H9 (cell line): ENCODE results near the gene TMEM123. TPM values are rescaled to one million over a fixed set of nuclear protein-coding genes. Genes with fewer than 3 reads are reported as not detected.

Source experiments
- DNase-seq: peaks from one replicate; pipeline ENCODE4 v3.0.0-alpha.2; 2017
- H2AFZ ChIP-seq: one replicate; pipeline ENCODE4 v1.6.1; 2013; ENCODE audit warnings: mild to moderate bottlenecking, low read length, control low read depth, moderate library complexity
- H2AK5ac ChIP-seq: 2 replicates; pipeline ENCODE4 v1.6.1; 2013; ENCODE audit warnings: low read length, control low read depth, mixed read lengths; ENCODE audit not compliant: insufficient read length
- H2BK120ac ChIP-seq: one replicate; pipeline ENCODE4 v1.6.1; 2013; ENCODE audit warnings: low read depth, mild to moderate bottlenecking, low read length, control low read depth, inconsistent platforms; ENCODE audit not compliant: poor library complexity, severe bottlenecking
- H2BK12ac ChIP-seq: 2 replicates; pipeline ENCODE4 v1.6.1; 2013; ENCODE audit warnings: low read length, control low read depth, mixed read lengths, low read depth; ENCODE audit not compliant: insufficient read length
- H2BK15ac ChIP-seq: 2 replicates; pipeline ENCODE4 v1.6.1; 2013; ENCODE audit warnings: low read depth, low read length, control low read depth
- H2BK20ac ChIP-seq: one replicate; pipeline ENCODE4 v1.6.1; 2013; ENCODE audit warnings: low read depth, mild to moderate bottlenecking, low read length, control low read depth, inconsistent platforms; ENCODE audit not compliant: poor library complexity, severe bottlenecking
- H2BK5ac ChIP-seq: 2 replicates; pipeline ENCODE4 v1.6.1; 2013; ENCODE audit warnings: low read length, control low read depth, mixed read lengths; ENCODE audit not compliant: insufficient read length
- H3K14ac ChIP-seq: 2 replicates; pipeline ENCODE4 v1.6.1; 2013; ENCODE audit warnings: low read length, control low read depth; ENCODE audit not compliant: insufficient read depth
- H3K18ac ChIP-seq: 2 replicates; pipeline ENCODE4 v1.6.1; 2013; ENCODE audit warnings: low read depth, mild to moderate bottlenecking, mixed read lengths, low read length, control low read depth; ENCODE audit not compliant: insufficient read length
- H3K23ac ChIP-seq: 2 replicates; pipeline ENCODE4 v1.6.1; 2013; ENCODE audit warnings: low read length, control low read depth, mixed read lengths, low read depth; ENCODE audit not compliant: insufficient read length
- H3K23me2 ChIP-seq: 2 replicates; pipeline ENCODE4 v1.6.1; 2013; ENCODE audit warnings: low read depth, mild to moderate bottlenecking, mixed read lengths, low read length, control low read depth; ENCODE audit not compliant: insufficient read length, poor library complexity, severe bottlenecking
- H3K27ac ChIP-seq: 2 replicates; pipeline ENCODE4 v1.5.1; 2013; ENCODE audit warnings: low read length, control low read depth, mixed read lengths, low read depth; ENCODE audit not compliant: insufficient read length
- H3K27me3 ChIP-seq: 2 replicates; pipeline ENCODE4 v1.6.1; 2013; ENCODE audit warnings: low read length, control low read depth, inconsistent platforms; ENCODE audit not compliant: insufficient read depth
- H3K4ac ChIP-seq: 2 replicates; pipeline ENCODE4 v1.6.1; 2013; ENCODE audit warnings: low read depth, mild to moderate bottlenecking, control low read depth, inconsistent platforms, low read length, moderate library complexity
- H3K4me1 ChIP-seq: 2 replicates; pipeline ENCODE4 v1.6.1; 2013; ENCODE audit warnings: low read length, control low read depth, inconsistent platforms; ENCODE audit not compliant: insufficient read depth
- H3K4me2 ChIP-seq: 2 replicates; pipeline ENCODE4 v1.6.1; 2013; ENCODE audit warnings: low read length, control low read depth, mixed read lengths; ENCODE audit not compliant: insufficient read length, insufficient read depth
- H3K56ac ChIP-seq: 2 replicates; pipeline ENCODE4 v1.6.1; 2013; ENCODE audit warnings: low read depth, mild to moderate bottlenecking, mixed read lengths, low read length, control low read depth; ENCODE audit not compliant: insufficient read length
- H3K79me1 ChIP-seq: 2 replicates; pipeline ENCODE4 v1.6.1; 2013; ENCODE audit warnings: low read depth, mild to moderate bottlenecking, moderate library complexity, low read length, control low read depth, inconsistent platforms; ENCODE audit not compliant: insufficient read depth, poor library complexity, severe bottlenecking
- H3K79me2 ChIP-seq: 2 replicates; pipeline ENCODE4 v1.6.1; 2013; ENCODE audit warnings: low read length, control low read depth, inconsistent platforms; ENCODE audit not compliant: insufficient read depth
- H3K9ac ChIP-seq: 2 replicates; pipeline ENCODE4 v1.6.1; 2013; ENCODE audit warnings: low read length, control low read depth, mixed read lengths; ENCODE audit not compliant: insufficient read length; ENCODE audit errors: extremely low read depth
- H3K9me3 ChIP-seq: one replicate; pipeline ENCODE4 v1.6.1; 2013; ENCODE audit warnings: low read depth, low read length, inconsistent platforms; ENCODE audit not compliant: control insufficient read depth
- H3T11ph ChIP-seq: one replicate; pipeline ENCODE4 v1.6.1; 2013; ENCODE audit warnings: mild to moderate bottlenecking, low read length, control low read depth, inconsistent platforms
- H4K20me1 ChIP-seq: one replicate; pipeline ENCODE4 v1.6.1; 2013; ENCODE audit not compliant: control insufficient read depth, insufficient read length, insufficient read depth
- H4K5ac ChIP-seq: 2 replicates; pipeline ENCODE4 v1.6.1; 2013; ENCODE audit warnings: low read depth, mild to moderate bottlenecking, mixed read lengths, low read length, control low read depth; ENCODE audit not compliant: insufficient read length
- H4K8ac ChIP-seq: replicated peaks from 2 replicates; pipeline ENCODE4 v1.6.1; 2013; ENCODE audit warnings: low read length, control low read depth, mixed read lengths, low read depth; ENCODE audit not compliant: insufficient read length
- H4K91ac ChIP-seq: 2 replicates; pipeline ENCODE4 v1.6.1; 2013; ENCODE audit warnings: low read depth, mild to moderate bottlenecking, moderate library complexity, mixed read lengths, low read length, control low read depth; ENCODE audit not compliant: insufficient read length
- H3K27ac Mint-ChIP-seq, 3 experiments: 2 replicates in 2 of 3; 3 replicates in 1 of 3; pipeline ENCODE4 v1.8.0; 2020 to 2021; ENCODE audit warnings: mixed read lengths in 3 of 3, mild to moderate bottlenecking in 1 of 3, moderate library complexity in 1 of 3
- H3K27me3 Mint-ChIP-seq: 2 replicates; pipeline ENCODE4 v1.8.0; 2021; ENCODE audit warnings: low read depth, mild to moderate bottlenecking, moderate library complexity, mixed read lengths
- H3K36me3 Mint-ChIP-seq, 3 experiments: 2 replicates in 2 of 3; 3 replicates in 1 of 3; pipeline ENCODE4 v1.8.0; 2020 to 2021; ENCODE audit warnings: low read depth in 3 of 3, mixed read lengths in 3 of 3; ENCODE audit not compliant: insufficient read depth in 1 of 3
- H3K4me1 Mint-ChIP-seq, 2 experiments: 2 replicates each; pipeline ENCODE4 v1.8.0; 2020; ENCODE audit warnings: mixed read lengths in 2 of 2
- H3K4me3 Mint-ChIP-seq, 2 experiments: 2 replicates in 1 of 2; 3 replicates in 1 of 2; pipeline ENCODE4 v1.8.0; 2020 to 2021; ENCODE audit warnings: mild to moderate bottlenecking in 2 of 2, mixed read lengths in 2 of 2, moderate library complexity in 1 of 2
- H3K9me3 Mint-ChIP-seq, 2 experiments: 2 replicates in 1 of 2; 3 replicates in 1 of 2; pipeline ENCODE4 v1.8.0; 2020; ENCODE audit warnings: mild to moderate bottlenecking in 2 of 2, mixed read lengths in 2 of 2, moderate library complexity in 1 of 2
- WGBS: extraction: QIAGEN DNeasy Blood & Tissue Kit; methylation state at CpG from one replicate; pipeline ENCODE4 v1.1.7; 2013; ENCODE audit warnings: missing lambda C conversion rate, low lambda C conversion rate, mixed read lengths; ENCODE audit not compliant: insufficient read length; ENCODE audit errors: extremely low coverage; 5-methylcytosine and 5-hydroxymethylcytosine counted together
- total RNA-seq: library from RNA; stranded (reverse); gene quantifications from 2 replicates; pipeline ENCODE4 v1.2.1, GENCODE V29; 2021
- TF ChIP-seq, protein P1 (sequence below): fragments of 200-600 bp; sonication (generic); conservative IDR thresholded peaks from 3 replicates; pipeline ENCODE4 v1.8.0; 2021; ENCODE audit warnings: antibody characterized with exemption, mild to moderate bottlenecking

TMEM123 gene
- total RNA-seq, 1 experiment from 2014 or later, result 76.7 TPM

DNA sequence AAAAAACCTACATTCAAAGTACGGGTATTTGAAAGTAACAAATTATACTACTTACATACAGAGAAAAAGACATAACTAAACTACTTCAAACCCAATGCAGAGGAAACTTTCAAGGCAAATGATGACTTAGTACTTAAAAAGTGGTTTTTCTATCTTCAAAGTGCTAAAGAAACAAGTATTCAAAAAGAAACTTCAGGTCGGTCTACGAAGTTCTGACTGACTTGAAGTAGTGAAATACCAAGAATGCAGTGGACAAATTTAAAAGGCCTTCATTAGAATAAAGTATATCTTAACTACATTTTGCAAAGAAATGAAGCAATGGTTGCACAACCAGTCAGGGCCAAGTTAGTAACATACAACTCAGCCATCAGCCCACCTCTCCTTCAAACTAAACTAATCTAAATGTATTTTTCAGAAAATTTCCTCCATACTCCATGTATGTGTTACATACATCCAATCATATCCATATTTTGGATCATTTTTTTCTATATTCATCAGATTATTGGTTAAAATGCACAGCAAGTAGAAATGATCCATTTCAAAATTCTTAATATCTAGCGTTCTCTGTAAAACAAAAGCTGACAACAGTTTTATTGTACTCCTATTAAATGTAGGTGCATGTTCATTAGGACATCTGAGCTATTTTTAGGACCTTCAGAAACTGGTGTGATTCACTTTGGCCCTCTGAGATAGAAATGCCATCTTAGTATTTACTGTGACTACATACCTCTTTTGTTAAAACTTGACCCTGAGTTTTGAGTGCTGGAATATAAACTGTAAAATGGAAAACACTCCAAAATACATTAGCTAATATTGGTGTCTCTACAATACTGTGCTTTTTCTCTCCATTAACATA lies 55.6 kb downstream of the TMEM123 start:
- peaks cover 15 to 26% (median 20%) of the 10 kb centered on the region in 3 experiments; a peak in 6 of 7 replicates for H3K36me3 Mint-ChIP-seq
- no peaks in the 10 kb centered on the region for H3K23me2 ChIP-seq
- no peak overlapping the region for H4K8ac ChIP-seq
- no peak overlapping the region for H3T11ph ChIP-seq
- no peak overlapping the region for H2BK15ac ChIP-seq
- no peak overlapping the region for H3K18ac ChIP-seq
- H4K5ac ChIP-seq, result no peak overlapping the region
- no peak overlapping the region for H2AK5ac ChIP-seq
- no peak overlapping the region for H3K14ac ChIP-seq
- TF ChIP-seq, protein P1, sequence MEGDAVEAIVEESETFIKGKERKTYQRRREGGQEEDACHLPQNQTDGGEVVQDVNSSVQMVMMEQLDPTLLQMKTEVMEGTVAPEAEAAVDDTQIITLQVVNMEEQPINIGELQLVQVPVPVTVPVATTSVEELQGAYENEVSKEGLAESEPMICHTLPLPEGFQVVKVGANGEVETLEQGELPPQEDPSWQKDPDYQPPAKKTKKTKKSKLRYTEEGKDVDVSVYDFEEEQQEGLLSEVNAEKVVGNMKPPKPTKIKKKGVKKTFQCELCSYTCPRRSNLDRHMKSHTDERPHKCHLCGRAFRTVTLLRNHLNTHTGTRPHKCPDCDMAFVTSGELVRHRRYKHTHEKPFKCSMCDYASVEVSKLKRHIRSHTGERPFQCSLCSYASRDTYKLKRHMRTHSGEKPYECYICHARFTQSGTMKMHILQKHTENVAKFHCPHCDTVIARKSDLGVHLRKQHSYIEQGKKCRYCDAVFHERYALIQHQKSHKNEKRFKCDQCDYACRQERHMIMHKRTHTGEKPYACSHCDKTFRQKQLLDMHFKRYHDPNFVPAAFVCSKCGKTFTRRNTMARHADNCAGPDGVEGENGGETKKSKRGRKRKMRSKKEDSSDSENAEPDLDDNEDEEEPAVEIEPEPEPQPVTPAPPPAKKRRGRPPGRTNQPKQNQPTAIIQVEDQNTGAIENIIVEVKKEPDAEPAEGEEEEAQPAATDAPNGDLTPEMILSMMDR, result no peak
- no peaks in the 10 kb centered on the region for H4K20me1 ChIP-seq
- no peak overlapping the region for H4K91ac ChIP-seq
- peaks cover 0 to 2% of the 10 kb centered on the region in 2 experiments; a peak in 1 of 4 replicates for H3K4me1 Mint-ChIP-seq
- H2AFZ ChIP-seq, result no peak overlapping the region
- no peak overlapping the region for H2BK12ac ChIP-seq
- no peak overlapping the region for H3K27ac ChIP-seq
- DNase-seq, result no peak
- H3K4ac ChIP-seq, result no peak overlapping the region
- H2BK5ac ChIP-seq, result no peak overlapping the region
- H3K9ac ChIP-seq, result no peak overlapping the region
- no peaks in the 10 kb centered on the region for H3K79me2 ChIP-seq
- H3K9me3 ChIP-seq, result no peaks in the 10 kb centered on the region
- H3K9me3 Mint-ChIP-seq, result no peaks in the 10 kb centered on the region
- H3K23ac ChIP-seq, result no peak overlapping the region
- WGBS, result no CpG with 5 or more reads among the region's 4 CpGs
- H3K79me1 ChIP-seq, result no peaks in the 10 kb centered on the region
- H3K27me3 Mint-ChIP-seq, result no peaks in the 10 kb centered on the region
- no peak overlapping the region for H3K4me3 Mint-ChIP-seq
- no peaks in the 10 kb centered on the region for H3K4me1 ChIP-seq
- H3K27ac Mint-ChIP-seq, result no peak overlapping the region
- H3K56ac ChIP-seq, result no peak overlapping the region
- H3K4me2 ChIP-seq, result no peak overlapping the region
- no peak overlapping the region for H2BK20ac ChIP-seq
- no peaks in the 10 kb centered on the region for H3K27me3 ChIP-seq
- H2BK120ac ChIP-seq, result no peak overlapping the region
